B cell (primary cell): ENCODE measurements around the gene CCNYL1. TPM values are rescaled to one million over a fixed set of nuclear protein-coding genes. Genes with fewer than 3 reads are reported as not detected.
"Not testable (repeated sequence)": the region's sequence is repeated elsewhere in the genome, so short reads cannot be mapped to it uniquely, and the experiment has no call there.

Experiments used
- ATAC-seq: fragments of 200-7000 bp; cut with Tn5 transposase; one replicate; pipeline ENCODE4 v1.10.0; 2021; ENCODE audit warnings: low read depth, mild to moderate bottlenecking, moderate number of reproducible peaks, moderate library complexity
- CTCF ChIA-PET: fragments of 350-600 bp; sonication (Branson Sonifier 250); formaldehyde crosslinking; loops from one replicate; lab custom pipeline; 2021; ENCODE audit warnings: antibody characterized with exemption, inconsistent platforms; lab: Charles Lee
- POLR2A ChIA-PET: fragments of 350-600 bp; sonication (Branson Sonifier 250); formaldehyde crosslinking; loops from one replicate; lab custom pipeline; 2021; ENCODE audit warnings: antibody characterized with exemption; lab: Charles Lee
- DNase-seq: peaks from one replicate; pipeline ENCODE4 v3.0.0; 2013
- H2AFZ ChIP-seq: 2 replicates; pipeline ENCODE4 v1.6.1; 2012; ENCODE audit warnings: mild to moderate bottlenecking, low read depth, low read length; ENCODE audit not compliant: insufficient read depth, poor library complexity, severe bottlenecking
- H3K27ac ChIP-seq, 2 donors: 1 replicate in 1 of 2; 2 replicates in 1 of 2; pipeline ENCODE4 v1.5.1; 2012 to 2013; ENCODE audit warnings: low read length in 2 of 2, mild to moderate bottlenecking in 2 of 2, moderate library complexity in 1 of 2
- H3K27me3 ChIP-seq, 4 experiments: fragments of 200-600 bp in 1 of 4; sonication (generic) in 1 of 4; replicated peaks in 1 of 4; 1 replicate in 2 of 4; 2 replicates in 2 of 4; pipeline versions ENCODE4 v1.6.1 to v1.7.0; 2013 to 2016; ENCODE audit warnings: low read length in 3 of 4, mild to moderate bottlenecking in 2 of 4, mixed read lengths in 1 of 4, moderate library complexity in 1 of 4; ENCODE audit not compliant: insufficient read depth in 4 of 4, control insufficient read depth in 3 of 4; ENCODE audit errors: control extremely low read depth in 1 of 4
- H3K36me3 ChIP-seq, 2 experiments: replicated peaks in 1 of 2; 1 replicate in 1 of 2; 2 replicates in 1 of 2; pipeline versions ENCODE4 v1.6.1 to v1.7.1; 2013; ENCODE audit warnings: low read length in 1 of 2; ENCODE audit not compliant: insufficient read depth in 2 of 2, control insufficient read depth in 1 of 2; ENCODE audit errors: control extremely low read depth in 1 of 2, extremely low read depth in 1 of 2
- H3K4me1 ChIP-seq, 2 donors: fragments of 200-600 bp in 1 of 2; sonication (generic) in 1 of 2; 1 replicate in 1 of 2; 2 replicates in 1 of 2; pipeline versions ENCODE4 v1.5.1 to v1.6.1; 2013 to 2017; ENCODE audit warnings: low read length in 2 of 2; ENCODE audit not compliant: control insufficient read depth in 2 of 2, insufficient read depth in 2 of 2
- H3K4me2 ChIP-seq: replicated peaks from 2 replicates; pipeline ENCODE3; 2012; ENCODE audit warnings: mild to moderate bottlenecking, low read depth, low read length; ENCODE audit not compliant: poor library complexity, severe bottlenecking
- H3K4me3 ChIP-seq, 5 experiments: fragments of 200-600 bp in 1 of 5; sonication (generic) in 1 of 5; 1 replicate in 3 of 5; 2 replicates in 2 of 5; pipeline versions ENCODE4 v1.5.1 to v1.7.0; 2011 to 2016; ENCODE audit warnings: low read length in 4 of 5, mild to moderate bottlenecking in 4 of 5, low read depth in 2 of 5, control low read depth in 1 of 5, moderate library complexity in 1 of 5; ENCODE audit not compliant: insufficient read depth in 1 of 5; ENCODE audit errors: control extremely low read depth in 1 of 5, extremely low read depth in 1 of 5
- H3K79me2 ChIP-seq: fragments of 200-600 bp; sonication (generic); one replicate; pipeline ENCODE4 v1.6.0; 2016; ENCODE audit warnings: low read length; ENCODE audit not compliant: control insufficient read depth, insufficient read depth
- H3K9ac ChIP-seq: fragments of 200-600 bp; sonication (generic); 2 replicates; pipeline ENCODE4 v1.6.1; 2017; ENCODE audit warnings: mild to moderate bottlenecking, low read length, moderate library complexity
- H3K9me3 ChIP-seq, 3 donors: one replicate each; pipeline versions ENCODE4 v1.6.1 to v1.7.1; 2013; ENCODE audit warnings: low read length in 2 of 3; ENCODE audit not compliant: control insufficient read depth in 2 of 3, insufficient read depth in 1 of 3; ENCODE audit errors: control extremely low read depth in 1 of 3
- H4K20me1 ChIP-seq: 2 replicates; pipeline ENCODE4 v1.6.0; 2012; ENCODE audit warnings: mild to moderate bottlenecking, low read length; ENCODE audit not compliant: insufficient read depth, control insufficient read depth, poor library complexity, severe bottlenecking
- H3K27ac Mint-ChIP-seq: one replicate; pipeline ENCODE4 v1.8.0; 2021; ENCODE audit warnings: mixed read lengths
- H3K27me3 Mint-ChIP-seq: one replicate; pipeline ENCODE4 v1.8.0; 2021; ENCODE audit warnings: mixed read lengths
- H3K4me1 Mint-ChIP-seq: one replicate; pipeline ENCODE4 v1.8.0; 2021; ENCODE audit warnings: mixed read lengths
- H3K4me3 Mint-ChIP-seq: one replicate; pipeline ENCODE4 v1.8.0; 2021; ENCODE audit warnings: mixed read lengths
- H3K9me3 Mint-ChIP-seq: one replicate; pipeline ENCODE4 v1.8.0; 2022; ENCODE audit warnings: mixed read lengths; ENCODE audit not compliant: insufficient read depth
- CTCF ChIP-seq: fragments of 200-600 bp; IDR thresholded peaks from one replicate; pipeline ENCODE4 v1.8.0; 2022; ENCODE audit warnings: antibody characterized with exemption, mild to moderate bottlenecking
- EZH2 ChIP-seq: IDR thresholded peaks from 2 replicates; pipeline ENCODE4 v1.6.1; 2012; ENCODE audit warnings: borderline replicate concordance, low read depth, mild to moderate bottlenecking, moderate library complexity, low read length; ENCODE audit not compliant: insufficient read depth, poor library complexity, severe bottlenecking
- WGBS: methylation state at CpG from one replicate; pipeline ENCODE4 v1.1.5; 2013; ENCODE audit warnings: missing lambda C conversion rate; ENCODE audit not compliant: insufficient coverage; 5-methylcytosine and 5-hydroxymethylcytosine counted together
- intact Hi-C: fragments of 100-400 bp; cut with micrococcal nuclease; formaldehyde crosslinking; loops from one replicate; pipeline ENCODE4 v1.10.0; 2022
- polyA plus RNA-seq: library from polyadenylated mRNA; depleted of rRNA; stranded (reverse); fragments of >200 nt; gene quantifications from 2 replicates; pipeline ENCODE4 v1.2.3, GENCODE V29; 2012
- total RNA-seq, 2 donors: library from RNA; stranded (reverse); fragments of 120-200 nt in 1 of 2; gene quantifications; 1 replicate in 1 of 2; 2 replicates in 1 of 2; pipeline versions ENCODE4 v1.2.3 to v1.2.4, GENCODE V29; 2013 to 2022

The CCNYL1 gene
- total and polyA plus RNA-seq, 2 donors (not counting 1 experiment from before 2014, with no cell fraction given), result 8.6 to 14.2 TPM

- Mint-ChIP-seq H3K4me3 (no peak overlapping the region), H3K27me3 (no peaks in the 10 kb centered on the region), H3K27ac (no peak overlapping the region), H3K4me1 (peaks cover 4% of the 10 kb centered on the region), H3K9me3 (no peaks in the 10 kb centered on the region)
- peaks cover 5 to 8% of the 10 kb centered on the region in 2 donors for H3K4me1 ChIP-seq
- TF ChIP-seq EZH2, result no peak
- TF ChIP-seq CTCF, result no peak
- ATAC-seq (no peak), DNase-seq (no peak)
- no peak overlapping the region for H2AFZ ChIP-seq
- no peaks in the 10 kb centered on the region for H3K27me3 ChIP-seq
- no peaks in the 10 kb centered on the region for H3K36me3 ChIP-seq
- H3K4me3 ChIP-seq, result no peak overlapping the region
- H3K4me2 ChIP-seq, result no peak overlapping the region
- no peaks in the 10 kb centered on the region for H3K79me2 ChIP-seq
- no peak overlapping the region for H3K9ac ChIP-seq
- no peaks in the 10 kb centered on the region for H4K20me1 ChIP-seq
- ChIA-PET CTCF (interaction anchor here (1.0 kb wide), 1 partner anchor 15 kb away, joined by 3 read pairs; no protein-coding TSS in a partner anchor), POLR2A (no interaction called here)
- intact Hi-C loops, result no loop called here
- H3K9me3 ChIP-seq, result no peaks in the 10 kb centered on the region
- H3K27ac ChIP-seq, result no peak overlapping the region
Measured at GRCh38 chr2:207688597-207688996, 22.8 kb upstream of the CCNYL1 start.

GRCh38 chr2:207690845-207691461 is 20.5 kb upstream of the CCNYL1 start:
- intact Hi-C loops, H3K27me3 Mint-ChIP-seq, H3K9me3 Mint-ChIP-seq, H3K27ac Mint-ChIP-seq, H3K9me3 ChIP-seq, H3K4me2 ChIP-seq, H3K4me3 Mint-ChIP-seq, H3K27me3 ChIP-seq, H3K9ac ChIP-seq, H3K4me3 ChIP-seq, H3K27ac ChIP-seq, ATAC-seq, H3K79me2 ChIP-seq, H3K4me1 Mint-ChIP-seq, DNase-seq, H3K4me1 ChIP-seq, H3K36me3 ChIP-seq, H4K20me1 ChIP-seq, H2AFZ ChIP-seq: not testable (repeated sequence)
- CTCF ChIA-PET, result interaction anchor here (1.0 to 4.2 kb wide), 4 partner anchors 26 to 80 kb away, joined by 3 to 31 read pairs (median 4); partner anchors contain the start of gene METTL21A
- 94% methylated on average over 14 of the region's 16 CpGs for WGBS
- POLR2A ChIA-PET, result interaction anchor here (0.5 kb wide), 1 partner anchor 349 kb away, joined by 3 read pairs; no protein-coding TSS in a partner anchor
